ENCODE results near the gene CEP128.

DNA sequence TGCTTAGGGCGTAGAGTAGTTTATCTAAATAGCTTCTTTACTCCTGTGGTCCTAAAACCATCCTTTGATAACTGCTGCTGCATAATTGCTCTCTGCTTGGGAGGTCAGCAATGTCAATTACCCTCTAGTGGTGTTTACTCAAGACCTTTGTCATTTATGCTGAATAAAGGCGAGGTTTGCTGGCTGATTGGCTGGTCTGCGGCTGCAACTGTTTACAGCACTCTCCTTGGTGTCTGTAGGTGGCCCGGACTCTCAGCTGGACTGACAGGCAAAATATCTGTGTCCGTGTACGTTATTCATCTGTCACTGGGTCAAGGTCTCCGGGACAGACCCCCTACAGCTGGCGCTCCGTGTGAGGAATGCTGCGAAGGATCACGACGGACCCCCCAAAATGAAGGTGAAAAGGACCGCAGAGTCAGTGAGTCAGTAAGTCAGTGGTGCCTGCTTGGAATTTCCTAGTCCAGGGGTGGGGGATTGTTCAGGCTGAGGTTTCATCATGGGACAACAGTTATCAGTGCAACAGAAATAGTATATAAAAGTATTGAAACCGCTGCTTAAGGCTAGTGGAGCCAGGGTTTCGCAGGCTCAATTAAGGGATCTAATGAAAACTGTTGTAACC lies 476.9 kb downstream of the CEP128 start:
- TF ChIP-seq, protein P1, sequence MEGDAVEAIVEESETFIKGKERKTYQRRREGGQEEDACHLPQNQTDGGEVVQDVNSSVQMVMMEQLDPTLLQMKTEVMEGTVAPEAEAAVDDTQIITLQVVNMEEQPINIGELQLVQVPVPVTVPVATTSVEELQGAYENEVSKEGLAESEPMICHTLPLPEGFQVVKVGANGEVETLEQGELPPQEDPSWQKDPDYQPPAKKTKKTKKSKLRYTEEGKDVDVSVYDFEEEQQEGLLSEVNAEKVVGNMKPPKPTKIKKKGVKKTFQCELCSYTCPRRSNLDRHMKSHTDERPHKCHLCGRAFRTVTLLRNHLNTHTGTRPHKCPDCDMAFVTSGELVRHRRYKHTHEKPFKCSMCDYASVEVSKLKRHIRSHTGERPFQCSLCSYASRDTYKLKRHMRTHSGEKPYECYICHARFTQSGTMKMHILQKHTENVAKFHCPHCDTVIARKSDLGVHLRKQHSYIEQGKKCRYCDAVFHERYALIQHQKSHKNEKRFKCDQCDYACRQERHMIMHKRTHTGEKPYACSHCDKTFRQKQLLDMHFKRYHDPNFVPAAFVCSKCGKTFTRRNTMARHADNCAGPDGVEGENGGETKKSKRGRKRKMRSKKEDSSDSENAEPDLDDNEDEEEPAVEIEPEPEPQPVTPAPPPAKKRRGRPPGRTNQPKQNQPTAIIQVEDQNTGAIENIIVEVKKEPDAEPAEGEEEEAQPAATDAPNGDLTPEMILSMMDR (conservative IDR thresholded peaks at IDR 0.05; ENCODE audit: low read depth, low read length), result no peak
- TF ChIP-seq EZH2 (IDR thresholded peaks at IDR 0.05; ENCODE audit: borderline replicate concordance, low read depth, low read length, poor library complexity, severe bottlenecking), result no peak

All from A673 (cell line).